ENCODE results near the gene PPP1R14C.

DNA sequence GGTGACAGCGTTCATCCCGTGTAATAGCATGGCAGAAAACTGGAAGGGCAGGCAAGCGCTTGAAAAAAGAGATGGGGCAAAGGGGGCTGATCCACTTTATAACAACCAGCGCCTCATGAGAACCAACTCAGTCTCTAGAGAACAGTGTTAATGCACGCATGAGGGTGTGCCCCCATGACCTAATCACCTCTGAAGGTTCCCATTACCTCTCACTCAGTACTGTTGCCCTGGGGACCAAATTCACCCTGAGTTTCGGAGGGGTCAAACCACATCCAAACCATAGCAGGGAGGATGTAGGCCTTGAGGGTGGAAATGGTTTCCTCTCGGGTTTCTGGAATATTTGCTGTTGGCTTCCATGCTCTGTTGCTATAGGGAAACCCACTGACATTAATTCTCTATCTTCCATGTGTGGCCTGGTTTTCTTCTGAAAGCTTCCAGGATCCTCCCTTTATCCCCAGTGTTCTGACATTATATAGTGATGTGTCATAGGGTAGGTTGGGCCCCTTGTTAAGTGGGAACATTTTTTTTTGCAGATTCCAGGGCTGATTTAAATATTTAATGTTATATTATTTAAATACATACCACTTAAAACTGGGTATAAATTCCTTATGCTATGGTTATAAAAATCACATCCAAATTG, 65.2 kb downstream of the PPP1R14C start:
- no peak for TF ChIP-seq CTCF (IDR thresholded peaks at IDR 0.05 in 8 of 11, conservative IDR thresholded peaks at IDR 0.05 in 3 of 11)
- no peak for TF ChIP-seq POLR2AphosphoS5 (IDR thresholded peaks at IDR 0.05)
- TF ChIP-seq POLR2A (IDR thresholded peaks at IDR 0.05) = no peak
